ENCODE data around the gene NAT10.

Gene NAT10

DNA sequence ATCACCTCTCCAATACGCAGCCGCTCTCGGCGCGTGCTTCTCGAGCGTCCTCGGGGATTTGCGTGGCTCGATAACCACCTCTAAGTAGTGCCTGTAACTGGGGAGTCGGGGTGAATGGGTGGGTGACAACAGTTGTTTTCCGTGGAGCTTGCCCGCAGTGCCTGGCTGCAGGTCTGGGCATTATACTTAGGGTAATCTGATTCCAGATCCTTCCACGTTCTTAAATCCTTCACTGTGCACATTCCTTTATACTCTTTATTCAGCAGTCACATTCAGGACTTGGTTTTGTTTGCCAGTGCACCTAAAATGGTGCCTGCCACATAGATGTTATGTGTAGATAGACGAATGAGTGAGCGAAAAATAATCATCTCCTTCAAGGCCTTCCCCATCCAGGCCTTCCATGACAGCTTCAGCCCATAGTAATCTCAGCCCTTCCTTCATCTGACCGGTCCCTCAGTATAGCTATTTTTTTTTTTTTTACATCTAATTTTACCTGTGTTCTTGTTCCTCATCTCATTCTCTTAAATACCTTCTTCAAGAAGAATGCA lies 602 bp downstream of the NAT10 start:
- DNase-seq (ENCODE audit: low read depth in 2 of 2, low spot score in 1 of 2) = peak in 1 of 2 donors; percentile 9

GRCh38 chr11:34111722-34112270 lies 6.4 kb downstream of the NAT10 start:
- DNase-seq (ENCODE audit: low read depth in 2 of 2, low spot score in 1 of 2) = no peak

- DNase-seq (ENCODE audit: low read depth in 2 of 2, low spot score in 1 of 2) = no peak
Measured at GRCh38 chr11:34114014-34114413, 8.6 kb downstream of the NAT10 start.

GRCh38 chr11:34114471-34114870 lies 9.0 kb downstream of the NAT10 start:
- no peak for DNase-seq (ENCODE audit: low read depth in 2 of 2, low spot score in 1 of 2)

GRCh38 chr11:34120651-34121050 lies 15.2 kb downstream of the NAT10 start:
- DNase-seq (ENCODE audit: low read depth in 2 of 2, low spot score in 1 of 2) = no peak

DNA sequence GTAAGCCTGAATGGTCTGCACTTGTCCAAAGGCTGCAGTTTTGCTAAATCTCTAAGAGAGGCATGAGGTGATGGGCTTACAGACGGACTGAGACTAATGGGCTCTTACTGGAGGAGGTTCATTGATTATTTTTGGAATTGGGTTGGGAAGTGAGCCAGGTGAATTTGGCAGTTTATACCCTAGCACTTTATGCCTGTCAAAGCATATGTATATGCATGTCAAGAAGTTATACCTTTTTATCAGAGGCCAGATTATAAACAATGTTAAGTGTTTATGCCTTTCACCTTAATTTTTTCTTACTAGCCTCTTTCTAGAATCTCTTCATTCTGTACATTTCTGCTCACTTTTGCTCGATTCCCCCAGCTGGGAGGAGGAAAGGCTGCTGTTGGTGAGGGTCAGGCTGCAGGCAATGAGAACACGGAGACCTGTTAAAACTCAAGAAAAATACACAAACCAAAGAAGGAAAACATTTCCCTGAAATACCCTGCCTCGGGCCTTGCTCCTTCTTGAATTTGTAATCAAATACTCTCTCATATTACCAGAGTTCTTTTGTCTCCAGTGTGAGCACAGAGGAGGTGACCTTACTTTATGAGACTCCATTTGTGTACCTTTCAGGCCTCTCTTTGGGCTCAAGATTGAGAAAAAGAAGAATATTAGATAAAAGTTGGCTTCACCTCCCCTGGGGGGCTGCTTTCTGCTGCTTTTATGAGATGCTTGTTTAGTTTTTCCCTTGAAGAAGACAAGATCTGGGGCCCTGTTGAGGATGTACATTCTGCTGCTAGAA lies 19.6 kb downstream of the NAT10 start:
- DNase-seq (ENCODE audit: low read depth in 2 of 2, low spot score in 1 of 2) = no peak

DNA sequence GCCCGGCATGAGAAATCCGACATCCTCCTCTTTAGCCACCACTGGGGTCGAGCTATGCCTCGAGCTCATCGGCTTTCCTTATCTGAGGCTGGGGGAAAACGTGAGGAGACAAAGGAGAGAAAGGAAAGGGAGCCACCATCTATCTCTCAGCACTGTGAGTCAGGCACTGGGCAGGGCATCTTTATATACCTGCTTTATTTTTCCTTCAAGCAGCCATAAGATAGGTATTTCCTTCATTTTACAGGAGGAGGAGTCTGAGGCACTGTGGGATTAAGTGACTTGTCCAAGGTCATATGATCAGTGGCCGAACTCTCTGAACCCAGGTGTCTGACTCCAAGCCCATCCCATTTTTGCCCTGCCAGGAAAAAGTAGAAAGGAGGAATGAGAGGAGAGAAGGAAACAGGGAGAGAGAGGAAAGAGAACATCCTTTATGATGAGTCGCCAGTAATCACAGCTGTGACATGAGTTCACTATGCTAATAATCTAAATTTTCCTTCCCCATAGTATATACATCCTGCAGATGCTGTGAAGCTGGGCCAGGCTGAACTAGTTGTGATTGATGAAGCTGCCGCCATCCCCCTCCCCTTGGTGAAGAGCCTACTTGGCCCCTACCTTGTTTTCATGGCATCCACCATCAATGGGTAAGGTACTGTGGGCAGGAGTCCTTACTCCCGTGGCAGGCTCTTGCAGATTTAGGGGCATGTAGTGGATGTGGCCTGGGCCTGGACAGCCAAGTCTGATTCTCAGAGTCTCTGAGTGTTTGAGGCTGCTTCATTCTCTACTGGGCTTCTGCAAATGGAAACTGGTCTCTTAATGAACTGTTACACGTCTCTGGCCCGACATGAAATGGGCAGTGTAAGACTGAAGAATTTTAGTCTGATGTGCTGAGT lies 21.8 kb downstream of the NAT10 start:
- no peak for DNase-seq (ENCODE audit: low read depth in 2 of 2, low spot score in 1 of 2)

- DNase-seq (ENCODE audit: low read depth in 2 of 2, low spot score in 1 of 2) = no peak
Measured at GRCh38 chr11:34128824-34129223, 23.4 kb downstream of the NAT10 start.

- DNase-seq (ENCODE audit: low read depth in 2 of 2, low spot score in 1 of 2) = no peak
Measured at GRCh38 chr11:34132261-34132965, 27.0 kb downstream of the NAT10 start.

GRCh38 chr11:34134765-34135164 lies 29.3 kb downstream of the NAT10 start:
- DNase-seq (ENCODE audit: low read depth in 2 of 2, low spot score in 1 of 2) = no peak

GRCh38 chr11:34135439-34135838 lies 30.0 kb downstream of the NAT10 start:
- DNase-seq (ENCODE audit: low read depth in 2 of 2, low spot score in 1 of 2) = no peak

- no peak for DNase-seq (ENCODE audit: low read depth in 2 of 2, low spot score in 1 of 2)
Measured at GRCh38 chr11:34136420-34136819, 31.0 kb downstream of the NAT10 start.

DNA sequence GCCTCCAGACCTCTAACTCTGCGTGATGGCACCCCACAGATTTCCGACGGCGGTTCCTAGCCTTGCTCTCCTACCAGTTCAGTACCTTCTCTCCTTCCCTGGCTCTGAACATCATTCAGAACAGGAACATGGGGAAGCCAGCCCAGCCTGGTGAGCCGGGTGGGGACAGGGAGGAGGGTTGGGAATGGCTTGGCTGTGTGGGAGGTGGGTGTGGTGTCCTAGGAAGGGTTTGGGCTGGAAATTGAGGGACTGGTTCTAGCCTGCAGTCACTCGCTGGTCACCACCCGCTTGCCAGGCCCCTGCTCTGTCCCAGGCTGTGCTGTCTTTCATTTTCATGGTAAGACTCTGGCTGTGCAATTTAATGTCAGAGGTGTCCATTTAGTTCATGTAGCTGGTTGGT lies 33.9 kb downstream of the NAT10 start:
- no peak for DNase-seq (ENCODE audit: low read depth in 2 of 2, low spot score in 1 of 2)

GRCh38 chr11:34140149-34140548 lies 34.7 kb downstream of the NAT10 start:
- DNase-seq (ENCODE audit: low read depth in 2 of 2, low spot score in 1 of 2) = no peak

DNA sequence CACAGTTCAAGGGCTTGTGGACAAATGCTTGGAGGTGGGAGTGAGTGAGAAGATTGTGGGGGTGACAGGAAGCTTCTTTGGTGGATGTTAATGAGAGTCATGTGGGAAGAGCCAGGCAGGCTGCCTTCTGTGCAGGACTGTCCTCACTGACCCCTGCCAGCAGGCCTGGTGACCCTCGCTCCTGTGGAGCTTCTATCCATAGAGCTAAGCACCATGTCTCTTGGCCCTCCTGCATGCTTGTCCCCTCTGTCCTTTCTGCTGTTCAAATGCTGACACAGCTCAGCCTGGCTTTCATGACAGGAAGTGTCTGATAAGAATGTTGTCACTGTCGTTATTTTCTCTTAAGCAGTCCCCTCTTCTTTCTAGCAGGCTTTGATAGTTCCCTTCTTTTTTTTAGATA lies 37.6 kb downstream of the NAT10 start:
- DNase-seq (ENCODE audit: low read depth in 2 of 2, low spot score in 1 of 2) = no peak

- DNase-seq (ENCODE audit: low read depth in 2 of 2, low spot score in 1 of 2) = no peak
Measured at GRCh38 chr11:34145073-34145472, 39.6 kb downstream of the NAT10 start.

- no peak for DNase-seq (ENCODE audit: low read depth in 2 of 2, low spot score in 1 of 2)
Measured at GRCh38 chr11:34145847-34146381, 40.5 kb downstream of the NAT10 start.

DNA sequence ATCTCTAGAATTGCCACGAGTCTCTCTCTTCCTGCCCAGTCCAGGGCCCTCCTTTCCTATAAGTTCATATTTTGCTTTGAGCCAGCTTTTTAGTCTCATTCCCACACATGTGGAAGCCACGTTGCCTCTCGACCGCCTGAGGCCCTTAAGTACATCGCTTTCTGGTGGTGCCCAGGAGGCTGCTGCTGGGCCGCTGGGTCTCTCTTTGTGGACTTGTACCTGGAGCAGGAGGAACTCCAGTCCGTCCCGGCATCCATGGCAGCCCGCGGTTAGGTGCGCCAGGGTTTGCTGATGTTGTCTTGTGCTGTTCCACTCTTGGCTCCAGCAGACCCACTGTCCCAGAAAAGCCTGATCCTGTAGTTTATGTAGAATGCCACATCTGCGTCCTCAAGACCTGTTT lies 41.0 kb downstream of the NAT10 start:
- DNase-seq (ENCODE audit: low read depth in 2 of 2, low spot score in 1 of 2) = no peak

DNA sequence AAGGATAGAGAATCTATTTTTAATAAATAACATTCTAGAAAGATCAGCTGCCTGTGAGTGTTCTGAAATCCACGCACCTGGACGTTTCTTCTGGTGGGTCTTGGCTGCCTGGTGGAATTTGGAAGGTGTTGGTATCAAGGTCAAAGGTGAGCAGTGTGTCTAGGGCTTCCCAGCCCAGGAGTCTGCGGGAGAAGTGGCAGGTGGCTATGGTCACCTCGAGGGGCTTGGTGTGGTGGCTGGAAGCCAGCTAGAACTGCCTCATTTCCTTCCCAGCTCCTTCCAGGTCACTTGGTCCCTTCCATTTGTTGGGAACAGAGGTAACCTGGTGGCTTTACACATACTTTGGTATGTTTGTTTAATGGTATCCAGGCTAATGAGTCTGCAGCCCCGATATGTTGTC lies 41.4 kb downstream of the NAT10 start:
- DNase-seq (ENCODE audit: low read depth in 2 of 2, low spot score in 1 of 2) = no peak

- DNase-seq (ENCODE audit: low read depth in 2 of 2, low spot score in 1 of 2) = no peak
Measured at GRCh38 chr11:34147581-34147980, 42.2 kb downstream of the NAT10 start.

Data from stimulated activated CD8-positive, alpha-beta memory T cell treated with anti-CD3 and anti-CD28 coated beads, Interleukin-4, amount 100 ng/mL, for 4 hours (primary cell).